ENCODE results near the gene PDLIM5.

Gene PDLIM5

GRCh38 chr4:94701631-94702300 lies 250.0 kb downstream of the PDLIM5 start:
- H3K9ac ChIP-seq (ENCODE audit: low read depth, low read length), result no peak overlapping the region
- H3K9me3 ChIP-seq (ENCODE audit: control insufficient read depth, insufficient read depth, low read length), result no peaks in the 10 kb centered on the region
- no peak overlapping the region for H3K4me3 ChIP-seq (ENCODE audit: low read depth, low read length)
- no peaks in the 10 kb centered on the region for H3K27me3 ChIP-seq (ENCODE audit: control insufficient read depth, insufficient read depth, low read length)
- H3K4me1 ChIP-seq (ENCODE audit: control insufficient read depth, insufficient read depth, low read length), result no peaks in the 10 kb centered on the region
- no peaks in the 10 kb centered on the region for H3K36me3 ChIP-seq (ENCODE audit: control insufficient read depth, insufficient read depth, low read length)

GRCh38 chr4:94711635-94712034 lies 259.9 kb downstream of the PDLIM5 start:
- Histone ChIP-seq H3K9me3 (ENCODE audit: control insufficient read depth, insufficient read depth, low read length) (no peaks in the 10 kb centered on the region), H3K4me3 (ENCODE audit: low read depth, low read length) (no peak overlapping the region)

GRCh38 chr4:94714365-94715160 lies 262.8 kb downstream of the PDLIM5 start:
- H3K4me3 ChIP-seq (ENCODE audit: low read depth, low read length), result no peak overlapping the region

More at GRCh38 chr4:94711635-94712034, 259.9 kb downstream of the PDLIM5 start:
- Histone ChIP-seq H3K27me3 (ENCODE audit: control insufficient read depth, insufficient read depth, low read length) (no peaks in the 10 kb centered on the region), H3K9ac (ENCODE audit: low read depth, low read length) (no peak overlapping the region), H3K4me1 (ENCODE audit: control insufficient read depth, insufficient read depth, low read length) (no peaks in the 10 kb centered on the region), H3K36me3 (ENCODE audit: control insufficient read depth, insufficient read depth, low read length) (no peaks in the 10 kb centered on the region)

GRCh38 chr4:94715726-94716125 lies 264.0 kb downstream of the PDLIM5 start:
- no peaks in the 10 kb centered on the region for H3K27me3 ChIP-seq (ENCODE audit: control insufficient read depth, insufficient read depth, low read length)
- no peaks in the 10 kb centered on the region for H3K9me3 ChIP-seq (ENCODE audit: control insufficient read depth, insufficient read depth, low read length)
- no peaks in the 10 kb centered on the region for H3K36me3 ChIP-seq (ENCODE audit: control insufficient read depth, insufficient read depth, low read length)
- H3K4me3 ChIP-seq (ENCODE audit: low read depth, low read length), result no peak overlapping the region
- H3K9ac ChIP-seq (ENCODE audit: low read depth, low read length), result no peak overlapping the region
- no peaks in the 10 kb centered on the region for H3K4me1 ChIP-seq (ENCODE audit: control insufficient read depth, insufficient read depth, low read length)

More at GRCh38 chr4:94714365-94715160, 262.8 kb downstream of the PDLIM5 start:
- Histone ChIP-seq H3K27me3 (ENCODE audit: control insufficient read depth, insufficient read depth, low read length) (no peaks in the 10 kb centered on the region), H3K36me3 (ENCODE audit: control insufficient read depth, insufficient read depth, low read length) (no peaks in the 10 kb centered on the region), H3K4me1 (ENCODE audit: control insufficient read depth, insufficient read depth, low read length) (no peaks in the 10 kb centered on the region), H3K9ac (ENCODE audit: low read depth, low read length) (no peak overlapping the region), H3K9me3 (ENCODE audit: control insufficient read depth, insufficient read depth, low read length) (no peaks in the 10 kb centered on the region)
